MM.1S (cell line): ENCODE results near the gene ETV6.
A peak's percentile ranks its signal among the peaks of the same experiment; 100 is the strongest.

Experiments used
- DNase-seq: peaks from one replicate; pipeline ENCODE4 v3.0.0-alpha.2; 2015
- H2AFZ ChIP-seq: fragments of 300-600 bp; sonication (generic); 2 replicates; pipeline ENCODE4 v1.6.0; 2016; ENCODE audit warnings: antibody characterized with exemption, low read length
- H3F3A ChIP-seq: fragments of 300-600 bp; sonication (generic); 2 replicates; pipeline ENCODE4 v1.6.1; 2016; ENCODE audit warnings: mild to moderate bottlenecking, antibody characterized with exemption, low read length, moderate library complexity, mixed read lengths; ENCODE audit not compliant: insufficient read depth
- H3K27ac ChIP-seq: fragments of 300-600 bp; sonication (generic); 2 replicates; pipeline ENCODE4 v1.5.1; 2016; ENCODE audit warnings: mild to moderate bottlenecking, low read length
- H3K27me3 ChIP-seq: fragments of 300-600 bp; sonication (generic); replicated peaks from 2 replicates; pipeline ENCODE4 v1.6.0; 2016; ENCODE audit warnings: low read length; ENCODE audit not compliant: insufficient read depth
- H3K36me3 ChIP-seq: fragments of 300-600 bp; sonication (generic); replicated peaks from 2 replicates; pipeline ENCODE4 v1.6.1; 2016; ENCODE audit warnings: mild to moderate bottlenecking, low read length, mixed read lengths; ENCODE audit not compliant: insufficient read depth
- H3K4me1 ChIP-seq: fragments of 300-600 bp; sonication (generic); 2 replicates; pipeline ENCODE4 v1.6.1; 2016; ENCODE audit warnings: low read length, mixed read lengths
- H3K4me2 ChIP-seq: fragments of 300-600 bp; sonication (generic); 2 replicates; pipeline ENCODE4 v1.6.0; 2016; ENCODE audit warnings: low read depth, low read length
- H3K4me3 ChIP-seq: fragments of 300-600 bp; sonication (generic); 2 replicates; pipeline ENCODE4 v1.5.1; 2016; ENCODE audit warnings: low read length, mixed read lengths
- H3K79me2 ChIP-seq: fragments of 300-600 bp; sonication (generic); 2 replicates; pipeline ENCODE4 v1.6.1; 2016; ENCODE audit warnings: mixed run types, low read length, mixed read lengths
- H3K9ac ChIP-seq: fragments of 300-600 bp; sonication (generic); 2 replicates; pipeline ENCODE4 v1.6.1; 2016; ENCODE audit warnings: low read length, mixed read lengths
- H3K9me2 ChIP-seq: fragments of 300-600 bp; sonication (generic); replicated peaks from 2 replicates; pipeline ENCODE4 v1.6.1; 2016; ENCODE audit warnings: mild to moderate bottlenecking, low read length, mixed read lengths; ENCODE audit not compliant: insufficient read depth
- H3K9me3 ChIP-seq: fragments of 300-600 bp; sonication (generic); replicated peaks from 2 replicates; pipeline ENCODE4 v1.6.1; 2016; ENCODE audit warnings: mild to moderate bottlenecking, low read length, mixed read lengths; ENCODE audit not compliant: insufficient read depth
- H4K20me1 ChIP-seq: fragments of 300-600 bp; sonication (generic); 2 replicates; pipeline ENCODE4 v1.6.1; 2016; ENCODE audit warnings: mild to moderate bottlenecking, low read length, moderate library complexity, mixed read lengths; ENCODE audit not compliant: insufficient read depth
- CTCF ChIP-seq: fragments of 300-600 bp; sonication (generic); IDR thresholded peaks from 2 replicates; pipeline ENCODE4 v1.5.1; 2016; ENCODE audit warnings: antibody characterized with exemption, low read length, mixed read lengths
- EZH2 ChIP-seq: fragments of 300-600 bp; sonication (generic); optimal IDR thresholded peaks from 2 replicates; pipeline ENCODE3; 2017; ENCODE audit warnings: low read depth, mild to moderate bottlenecking, antibody characterized with exemption, low read length, mixed read lengths
- EZH2phosphoT487 ChIP-seq: fragments of 300-600 bp; sonication (generic); IDR thresholded peaks from 2 replicates; pipeline ENCODE4 v1.6.1; 2018; ENCODE audit warnings: antibody characterized with exemption, low read length

The ETV6 gene

DNA sequence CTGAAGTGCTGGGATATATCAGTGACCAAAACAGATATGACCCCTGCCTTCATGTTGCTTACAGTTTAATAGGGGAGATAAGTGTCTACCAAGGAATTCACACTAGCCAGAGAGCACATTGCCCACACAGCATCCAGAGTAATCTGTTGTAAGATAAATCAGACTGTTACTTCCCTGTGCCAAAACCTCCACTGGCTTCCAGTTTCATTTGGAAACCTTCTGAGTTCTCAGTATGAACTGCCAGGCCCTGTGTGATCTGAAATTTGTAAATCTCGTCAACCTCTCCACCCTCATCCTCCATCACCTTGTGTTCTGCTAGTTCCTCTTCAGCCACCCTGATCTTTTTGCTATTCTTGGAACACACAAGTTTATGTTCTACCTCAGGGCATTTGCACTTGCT lies 154.7 kb downstream of the ETV6 start:
- Histone ChIP-seq H3F3A (peaks cover 13% of the 10 kb centered on the region; the same call in 1 of the 2 replicates), H4K20me1 (no peaks in the 10 kb centered on the region), H3K36me3 (no peaks in the 10 kb centered on the region), H3K9me3 (no peaks in the 10 kb centered on the region), H3K9me2 (no peaks in the 10 kb centered on the region), H3K9ac (no peak overlapping the region), H3K79me2 (peaks cover 14% of the 10 kb centered on the region; the same call in 1 of the 2 replicates), H3K4me1 (peaks cover 33% of the 10 kb centered on the region), H3K4me3 (no peak overlapping the region), H3K4me2 (no peak overlapping the region), H3K27me3 (no peaks in the 10 kb centered on the region), H2AFZ (no peak overlapping the region), H3K27ac (no peak overlapping the region)
- no peak for DNase-seq
- TF ChIP-seq EZH2 (no peak), EZH2phosphoT487 (no peak), CTCF (no peak)

DNA sequence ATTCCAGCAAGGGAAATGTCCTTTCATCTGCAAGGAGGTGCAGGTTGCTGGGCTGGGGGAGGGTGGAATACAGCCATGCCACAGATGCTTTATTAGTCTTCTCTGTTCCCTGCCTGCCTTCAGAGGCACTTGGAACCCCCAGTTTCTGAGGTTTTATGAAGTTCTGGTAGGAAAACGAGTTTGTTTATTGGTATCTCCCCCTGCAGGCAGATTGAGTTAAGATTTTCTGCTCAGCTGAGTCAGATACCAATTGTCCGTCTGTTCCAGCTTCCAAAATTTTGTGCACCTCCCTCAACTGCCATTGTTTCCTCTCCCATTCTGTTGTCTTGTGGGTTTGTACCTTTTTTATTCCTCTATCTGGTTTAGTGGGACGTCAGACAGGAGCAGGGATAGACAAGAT lies 155.6 kb downstream of the ETV6 start:
- no peak overlapping the region for H3K4me3 ChIP-seq
- peaks cover 14% of the 10 kb centered on the region; the same call in 1 of the 2 replicates for H3K79me2 ChIP-seq
- no peaks in the 10 kb centered on the region for H3K9me3 ChIP-seq
- H3K9me2 ChIP-seq: no peaks in the 10 kb centered on the region
- no peaks in the 10 kb centered on the region for H4K20me1 ChIP-seq
- DNase-seq: no peak
- H3K27ac ChIP-seq: no peak overlapping the region
- no peak overlapping the region for H3K9ac ChIP-seq
- H3K4me1 ChIP-seq: peaks cover 32% of the 10 kb centered on the region
- H3F3A ChIP-seq: peaks cover 13% of the 10 kb centered on the region; the same call in 1 of the 2 replicates
- H3K36me3 ChIP-seq: no peaks in the 10 kb centered on the region
- no peak overlapping the region for H2AFZ ChIP-seq
- H3K27me3 ChIP-seq: no peaks in the 10 kb centered on the region
- TF ChIP-seq EZH2phosphoT487 (no peak), CTCF (0 out of 2 replicates have a peak, but pooled peaks have one; percentile 5)
- no peak overlapping the region for H3K4me2 ChIP-seq

GRCh38 chr12:11805680-11806079 lies 156.2 kb downstream of the ETV6 start:
- Histone ChIP-seq H3K4me1 (peaks cover 32% of the 10 kb centered on the region), H3K9ac (no peak overlapping the region), H3K36me3 (no peaks in the 10 kb centered on the region), H3K9me2 (no peaks in the 10 kb centered on the region), H3K4me2 (no peak overlapping the region), H4K20me1 (no peaks in the 10 kb centered on the region), H3K27ac (no peak overlapping the region), H3K4me3 (no peak overlapping the region), H3K79me2 (peaks cover 14% of the 10 kb centered on the region; the same call in 1 of the 2 replicates), H3K9me3 (no peaks in the 10 kb centered on the region), H3K27me3 (no peaks in the 10 kb centered on the region), H3F3A (peaks cover 13% of the 10 kb centered on the region; the same call in 1 of the 2 replicates), H2AFZ (no peak overlapping the region)
- TF ChIP-seq CTCF (no peak), EZH2 (no peak), EZH2phosphoT487 (no peak)
- DNase-seq: no peak
